GM12878 (cell line): ENCODE data around the gene TIGD2. TPM values are rescaled to one million over a fixed set of nuclear protein-coding genes. Genes with fewer than 3 reads are reported as not detected.

Experiments used
- ATAC-seq: fragments of 200-7000 bp; cut with Tn5 transposase; 3 replicates; pipeline ENCODE4 v1.9.1; 2020; ENCODE audit warnings: mild to moderate bottlenecking, moderate library complexity
- BruUV-seq: library from RNA; stranded (reverse); fragments of 400-500 nt; replicated peaks from 2 replicates; lab custom pipeline; 2021; lab: Mats Ljungman, UMichigan
- CTCF ChIA-PET: fragments of 300-600 bp; sonication (Branson Sonifier 250); formaldehyde crosslinking; extraction: SDS; loops from one replicate; lab custom pipeline; 2021; ENCODE audit warnings: inconsistent platforms; lab: Yijun Ruan, JAX
- POLR2A ChIA-PET: fragments of 350-600 bp; formaldehyde crosslinking; extraction: SDS; loops from one replicate; lab custom pipeline; 2021; ENCODE audit warnings: inconsistent platforms; lab: Charles Lee
- RAD21 ChIA-PET: fragments of 300-600 bp; sonication (Branson Sonifier 250); formaldehyde crosslinking; loops from one replicate; lab custom pipeline; 2023; ENCODE audit warnings: antibody characterized with exemption; ENCODE audit not compliant: unreplicated experiment; lab: Charles Lee
- SMC1A ChIA-PET: fragments of 300-600 bp; sonication (Branson Sonifier 250); formaldehyde crosslinking; loops from one replicate; lab custom pipeline; 2023; ENCODE audit not compliant: unreplicated experiment, uncharacterized antibody; lab: Charles Lee
- DNase-seq: peaks from one replicate; pipeline ENCODE4 v3.0.0-alpha.2; 2011; ENCODE audit warnings: low read depth, low spot score
- FAIRE-seq: peaks from 3 replicates; lab custom pipeline; 2011; peaks lifted over from hg19 to GRCh38; lab: Jason Lieb, UNC
- H2AFZ ChIP-seq: 2 replicates; pipeline ENCODE4 v1.6.0; 2011; ENCODE audit warnings: low read depth, low read length, control low read depth; ENCODE audit not compliant: control insufficient read depth
- H3K27ac ChIP-seq: 2 replicates; pipeline ENCODE4 v1.5.1; 2011; ENCODE audit warnings: control low read depth; ENCODE audit not compliant: control insufficient read depth, insufficient read depth
- H3K27me3 ChIP-seq, 2 experiments: replicated peaks in 1 of 2; 2 replicates each; pipeline versions ENCODE4 v1.6.0 to v1.6.1; 2011; ENCODE audit warnings: low read length in 1 of 2; ENCODE audit not compliant: control insufficient read depth in 2 of 2, insufficient read depth in 2 of 2
- H3K36me3 ChIP-seq, 2 experiments: 2 replicates each; pipeline ENCODE4 v1.5.1; 2011; ENCODE audit warnings: low read length in 1 of 2; ENCODE audit not compliant: control insufficient read depth in 2 of 2, insufficient read depth in 2 of 2
- H3K4me1 ChIP-seq: 2 replicates; pipeline ENCODE4 v1.6.1; 2011; ENCODE audit warnings: mild to moderate bottlenecking, low read length, moderate library complexity, mixed read lengths; ENCODE audit not compliant: control insufficient read depth, insufficient read depth
- H3K4me2 ChIP-seq: 2 replicates; pipeline ENCODE4 v1.6.0; 2011; ENCODE audit warnings: control low read depth; ENCODE audit not compliant: control insufficient read depth, insufficient read depth
- H3K4me3 ChIP-seq: fragments of 200-600 bp; sonication (generic); 2 replicates; pipeline ENCODE4 v1.5.1; 2016
- H3K79me2 ChIP-seq: 2 replicates; pipeline ENCODE4 v1.6.0; 2011; ENCODE audit warnings: low read length; ENCODE audit not compliant: control insufficient read depth, insufficient read depth
- H3K9ac ChIP-seq: 2 replicates; pipeline ENCODE4 v1.8.0; 2011; ENCODE audit warnings: low read length, control low read depth, mixed read lengths; ENCODE audit not compliant: control insufficient read depth, insufficient read depth
- H3K9me3 ChIP-seq: replicated peaks from 3 replicates; pipeline ENCODE4 v1.5.1; 2011; ENCODE audit warnings: mild to moderate bottlenecking, low read length; ENCODE audit not compliant: control insufficient read depth, insufficient read depth
- H4K20me1 ChIP-seq: 2 replicates; pipeline ENCODE4 v1.6.0; 2011; ENCODE audit not compliant: control insufficient read depth, insufficient read depth
- CEBPB ChIP-seq, 2 experiments: fragments of 150-350 bp in 1 of 2; IDR thresholded peaks; 2 replicates each; pipeline ENCODE4 v1.6.1; 2012 to 2014; ENCODE audit warnings: low read depth in 2 of 2, low read length in 2 of 2, borderline replicate concordance in 1 of 2, inconsistent platforms in 1 of 2
- EED ChIP-seq: sonication (generic); IDR thresholded peaks from 2 replicates; pipeline ENCODE4 v1.6.1; 2016; ENCODE audit warnings: antibody characterized with exemption, low read depth
- MEF2A ChIP-seq: IDR thresholded peaks from 2 replicates; pipeline ENCODE4 v1.6.1; 2011; ENCODE audit warnings: low read depth, mild to moderate bottlenecking, low read length, moderate library complexity; ENCODE audit not compliant: insufficient read depth
- PBX3 ChIP-seq: IDR thresholded peaks from 2 replicates; pipeline ENCODE4 v1.6.1; 2011; ENCODE audit warnings: mild to moderate bottlenecking, low read depth, low read length, moderate library complexity; ENCODE audit not compliant: insufficient replicate concordance
- RFX5 ChIP-seq: IDR thresholded peaks from 2 replicates; pipeline ENCODE4 v1.6.1; 2011; ENCODE audit warnings: low read depth, low read length, improper control_type of control experiment
- TCF3 ChIP-seq: IDR thresholded peaks from 2 replicates; pipeline ENCODE4 v1.6.1; 2012; ENCODE audit warnings: low read depth, mild to moderate bottlenecking, low read length, borderline replicate concordance; ENCODE audit not compliant: insufficient read depth
- ZNF207 ChIP-seq: fragments of 450-650 bp; IDR thresholded peaks from 2 replicates; pipeline ENCODE4 v1.6.1; 2014; ENCODE audit warnings: antibody characterized with exemption, mild to moderate bottlenecking, borderline replicate concordance
- WGBS: methylation state at CpG from one replicate; pipeline ENCODE4 v1.1.6; 2016; ENCODE audit warnings: low lambda C conversion rate; ENCODE audit not compliant: insufficient replicate concordance, insufficient coverage; ENCODE audit errors: missing lambda C conversion rate; 5-methylcytosine and 5-hydroxymethylcytosine counted together
- in situ Hi-C: fragments of 300-500 bp; cut with MboI; formaldehyde crosslinking; loops from 9 replicates; pipeline ENCODE4 v1.14.3; 2018; ENCODE audit warnings: mixed read lengths
- intact Hi-C: fragments of 100-400 bp; cut with micrococcal nuclease; formaldehyde crosslinking; loops from one replicate; pipeline ENCODE4 v1.14.2; 2022; ENCODE audit not compliant: unreplicated experiment
- polyA plus RNA-seq, 11 experiments: library from polyadenylated mRNA; depleted of rRNA in 4 of 11; unstranded in 6 of 11; stranded (reverse) in 5 of 11; fragments of >200 nt; fragmentation: Nextera tagmentation in 4 of 11; fragmentation: Illumina TruSeq in 1 of 11; extraction: Ambion mirVana in 4 of 11; extraction: Trizol in 1 of 11; gene quantifications; 1 replicate in 1 of 11; 2 replicates in 10 of 11; pipeline versions ENCODE4 v1.2.1 to v1.2.3, GENCODE V29; 2011 to 2016; ENCODE audit warnings: inconsistent platforms in 2 of 11, missing spikeins in 2 of 11, low read depth in 1 of 11
- total RNA-seq, 4 experiments: library from RNA; depleted of rRNA in 3 of 4; stranded (reverse); fragments of >200 nt in 3 of 4; fragmentation: Illumina TruSeq in 1 of 4; extraction: Trizol in 1 of 4; gene quantifications; 2 replicates each; pipeline versions ENCODE4 v1.2.1 to v1.2.3, GENCODE V29; 2013 to 2021
- TF ChIP-seq, protein P1 (sequence below): fragments of 450-650 bp; IDR thresholded peaks from 2 replicates; pipeline ENCODE4 v1.6.1; 2016; ENCODE audit warnings: mild to moderate bottlenecking, moderate library complexity, borderline replicate concordance

The TIGD2 gene
- total and polyA plus RNA-seq, 10 of the 15 experiments (the other 5 are each of a cell fraction or from before 2014, with no cell fraction given) = 2.4 to 8.4 (median 5.0) TPM

- TF ChIP-seq, protein P1, sequence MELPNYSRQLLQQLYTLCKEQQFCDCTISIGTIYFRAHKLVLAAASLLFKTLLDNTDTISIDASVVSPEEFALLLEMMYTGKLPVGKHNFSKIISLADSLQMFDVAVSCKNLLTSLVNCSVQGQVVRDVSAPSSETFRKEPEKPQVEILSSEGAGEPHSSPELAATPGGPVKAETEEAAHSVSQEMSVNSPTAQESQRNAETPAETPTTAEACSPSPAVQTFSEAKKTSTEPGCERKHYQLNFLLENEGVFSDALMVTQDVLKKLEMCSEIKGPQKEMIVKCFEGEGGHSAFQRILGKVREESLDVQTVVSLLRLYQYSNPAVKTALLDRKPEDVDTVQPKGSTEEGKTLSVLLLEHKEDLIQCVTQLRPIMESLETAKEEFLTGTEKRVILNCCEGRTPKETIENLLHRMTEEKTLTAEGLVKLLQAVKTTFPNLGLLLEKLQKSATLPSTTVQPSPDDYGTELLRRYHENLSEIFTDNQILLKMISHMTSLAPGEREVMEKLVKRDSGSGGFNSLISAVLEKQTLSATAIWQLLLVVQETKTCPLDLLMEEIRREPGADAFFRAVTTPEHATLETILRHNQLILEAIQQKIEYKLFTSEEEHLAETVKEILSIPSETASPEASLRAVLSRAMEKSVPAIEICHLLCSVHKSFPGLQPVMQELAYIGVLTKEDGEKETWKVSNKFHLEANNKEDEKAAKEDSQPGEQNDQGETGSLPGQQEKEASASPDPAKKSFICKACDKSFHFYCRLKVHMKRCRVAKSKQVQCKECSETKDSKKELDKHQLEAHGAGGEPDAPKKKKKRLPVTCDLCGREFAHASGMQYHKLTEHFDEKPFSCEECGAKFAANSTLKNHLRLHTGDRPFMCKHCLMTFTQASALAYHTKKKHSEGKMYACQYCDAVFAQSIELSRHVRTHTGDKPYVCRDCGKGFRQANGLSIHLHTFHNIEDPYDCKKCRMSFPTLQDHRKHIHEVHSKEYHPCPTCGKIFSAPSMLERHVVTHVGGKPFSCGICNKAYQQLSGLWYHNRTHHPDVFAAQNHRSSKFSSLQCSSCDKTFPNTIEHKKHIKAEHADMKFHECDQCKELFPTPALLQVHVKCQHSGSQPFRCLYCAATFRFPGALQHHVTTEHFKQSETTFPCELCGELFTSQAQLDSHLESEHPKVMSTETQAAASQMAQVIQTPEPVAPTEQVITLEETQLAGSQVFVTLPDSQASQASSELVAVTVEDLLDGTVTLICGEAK = 0 out of 2 replicates have a peak, but pooled peaks have one; percentile 16
- TF ChIP-seq RFX5 (no peak), ZNF207 (0 out of 2 replicates have a peak, but pooled peaks have one; percentile 39)
Observed at GRCh38 chr4:89100853-89101252, 10.5 kb upstream of the TIGD2 start (continued).

- ATAC-seq = peak; percentile 98
- TF ChIP-seq PBX3 = peak; percentile 87
- 0 out of 2 replicates have a peak, but pooled peaks have one; percentile 17 for TF ChIP-seq TCF3
- TF ChIP-seq EED = peak; percentile 73
- TF ChIP-seq, protein P1 = 0 out of 2 replicates have a peak, but pooled peaks have one; percentile 10
- TF ChIP-seq CEBPB (IDR thresholded peaks at IDR 0.05; ENCODE audit: borderline replicate concordance in 1 of 2, low read depth in 2 of 2, low read length in 2 of 2) = no peak
- no peak for TF ChIP-seq MEF2A
Observed at GRCh38 chr4:89101256-89102161, 9.8 kb upstream of the TIGD2 start.

More at GRCh38 chr4:89101256-89102161, 9.8 kb upstream of the TIGD2 start:
- CTCF ChIA-PET = interaction anchor here (0.7 to 3.7 kb wide), 11 partner anchors 11 to 562 kb away, joined by 3 to 9 read pairs (median 3); partner anchors contain the start of gene FAM13A
- no peaks in the 10 kb centered on the region; the same call in 1 of the 3 replicates for H3K9me3 ChIP-seq
- peak overlapping the region; percentile 84 for H3K4me2 ChIP-seq
- H4K20me1 ChIP-seq = no peaks in the 10 kb centered on the region
- H3K79me2 ChIP-seq = no peaks in the 10 kb centered on the region
- SMC1A ChIA-PET = interaction anchor here (0.6 to 6.6 kb wide), 15 partner anchors 10 to 489 kb away, joined by 3 to 58 read pairs (median 4); partner anchors contain the start of genes FAM13A and TIGD2
- H2AFZ ChIP-seq = peak overlapping the region; percentile 85
- H3K27me3 ChIP-seq = no peaks in the 10 kb centered on the region
- POLR2A ChIA-PET = interaction anchor here (0.7 to 3.5 kb wide), 3 partner anchors 32 to 48 kb away, joined by 3 to 15 read pairs (median 6); partner anchors contain the start of gene FAM13A
- WGBS = 13% methylated on average over 11 of the region's 11 CpGs
- no TSS peak for BruUV-seq
- FAIRE-seq (peak; percentile 95), DNase-seq (peak; percentile 86)
- RAD21 ChIA-PET = interaction anchor here (0.6 to 2.1 kb wide), 11 partner anchors 10 to 283 kb away, joined by 3 to 40 read pairs (median 6); partner anchors contain the start of genes FAM13A and TIGD2
- H3K4me3 ChIP-seq = peak overlapping the region; percentile 10; the same call in 1 of the 2 replicates
- intact Hi-C loops (loop anchor here (2.0 kb wide), 1 partner anchor 21 kb away; no protein-coding TSS in a partner anchor), in situ Hi-C loops (no loop called here)
- H3K27ac ChIP-seq = peak overlapping the region; percentile 95
- peak overlapping the region; percentile 63; the same call in 1 of the 2 replicates for H3K9ac ChIP-seq
- H3K36me3 ChIP-seq = no peaks in the 10 kb centered on the region
- peaks cover 7% of the 10 kb centered on the region for H3K4me1 ChIP-seq
